CD4-positive, alpha-beta T cell treated with Interleukin-6 at 100 ng/mL for 8 hours (primary cell): ENCODE results near the gene PBRM1.
"Not testable (repeated sequence)": the region's sequence is repeated elsewhere in the genome, so short reads cannot be mapped to it uniquely, and the experiment has no call there.

Experiments
- DNase-seq: peaks from one replicate; pipeline ENCODE4 v3.0.0-alpha.2; 2020; ENCODE audit warnings: mixed read lengths, low spot score

Gene PBRM1

DNA sequence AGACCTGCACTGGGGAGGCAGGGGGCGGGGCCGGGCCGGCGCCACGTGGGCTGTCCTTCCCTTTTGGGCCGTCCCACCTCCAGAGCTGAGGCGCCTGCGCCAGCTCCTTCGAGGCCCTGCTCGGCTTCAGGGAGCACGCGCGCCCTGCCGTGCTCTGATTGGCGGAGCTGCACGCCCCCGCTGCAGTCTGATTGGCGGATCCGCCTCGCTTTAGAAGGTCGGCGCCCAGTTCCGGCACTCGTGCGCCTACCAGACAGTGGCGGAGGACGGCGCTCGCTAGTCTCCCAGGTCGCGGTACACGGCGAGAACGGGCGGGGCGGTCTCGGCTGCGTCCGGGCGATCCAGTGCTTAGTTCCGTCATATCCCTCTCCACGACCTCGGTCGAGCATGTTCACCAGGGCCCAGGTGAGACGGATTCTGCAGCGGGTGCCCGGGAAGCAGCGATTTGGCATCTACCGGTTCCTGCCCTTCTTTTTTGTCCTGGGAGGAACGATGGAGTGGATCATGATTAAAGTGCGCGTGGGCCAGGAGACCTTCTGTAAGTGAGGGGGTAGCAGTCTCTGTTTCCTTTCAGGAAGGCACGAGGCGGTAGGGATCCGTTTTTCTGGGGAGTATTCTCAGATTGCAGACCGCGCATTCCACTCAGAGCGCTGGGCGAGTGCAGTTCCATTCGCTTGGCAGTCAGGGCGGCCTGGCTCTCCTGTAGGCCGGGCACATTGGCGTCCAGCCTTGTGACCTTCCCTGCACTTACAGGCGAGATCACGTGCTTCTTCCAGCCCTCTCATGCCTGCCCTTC, 149.1 kb downstream of the PBRM1 start, which contains the start of gene UQCC5:
Gene UQCC5 (plus strand): TSS at position 237 of the 796 bp plus-strand sequence. CDS start 151 bp downstream, at position 388.
- peak; percentile 98 for DNase-seq

DNA sequence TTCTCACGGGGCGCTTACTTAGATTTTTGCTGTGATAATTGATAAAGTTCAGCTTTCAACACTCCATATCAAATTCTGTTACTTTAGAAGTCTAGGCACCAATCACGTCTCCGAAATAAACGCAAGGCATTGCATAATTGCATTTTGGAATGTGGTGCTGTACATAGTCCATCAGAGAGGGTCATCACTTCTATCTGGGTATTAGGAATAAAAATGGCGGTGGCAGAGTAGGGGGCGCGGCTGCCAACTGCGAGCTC, 149.7 kb downstream of the PBRM1 start:
- DNase-seq = no peak

DNA sequence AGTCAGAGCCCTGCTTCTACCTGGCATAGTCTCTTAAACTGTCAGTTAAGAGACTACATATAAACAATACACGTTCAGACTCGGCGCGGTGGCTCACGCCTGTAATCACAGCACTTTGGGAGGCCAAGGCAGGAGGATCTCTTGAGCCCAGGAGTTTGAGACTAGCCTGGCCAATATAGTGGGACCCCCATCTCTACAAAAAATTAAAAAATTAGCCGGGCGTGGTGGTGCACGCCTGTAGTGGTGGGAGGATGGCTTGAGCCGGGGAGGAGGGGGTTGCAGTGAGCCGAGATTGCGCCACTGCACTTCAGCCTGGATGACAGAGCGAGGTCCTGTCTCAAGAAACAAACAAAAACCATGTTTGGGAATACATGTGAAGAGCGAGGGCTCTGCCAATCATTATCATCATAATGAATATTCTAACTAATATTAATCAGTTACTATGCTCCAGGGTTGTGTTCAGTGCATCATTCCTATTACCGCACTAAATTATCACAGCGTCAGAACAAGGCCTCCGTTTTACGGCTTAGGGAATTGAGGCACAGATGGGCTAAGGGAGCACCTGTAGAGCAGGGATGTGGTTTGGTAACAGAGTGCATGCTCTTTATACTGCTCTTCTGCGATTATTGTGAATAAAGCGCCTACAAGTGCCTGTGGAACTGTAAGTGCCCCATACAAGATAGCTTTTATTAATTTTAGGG, 150.2 kb downstream of the PBRM1 start:
- no peak for DNase-seq

GRCh38 chr3:52534281-52535183, 151.2 kb downstream of the PBRM1 start:
- no peak for DNase-seq

DNA sequence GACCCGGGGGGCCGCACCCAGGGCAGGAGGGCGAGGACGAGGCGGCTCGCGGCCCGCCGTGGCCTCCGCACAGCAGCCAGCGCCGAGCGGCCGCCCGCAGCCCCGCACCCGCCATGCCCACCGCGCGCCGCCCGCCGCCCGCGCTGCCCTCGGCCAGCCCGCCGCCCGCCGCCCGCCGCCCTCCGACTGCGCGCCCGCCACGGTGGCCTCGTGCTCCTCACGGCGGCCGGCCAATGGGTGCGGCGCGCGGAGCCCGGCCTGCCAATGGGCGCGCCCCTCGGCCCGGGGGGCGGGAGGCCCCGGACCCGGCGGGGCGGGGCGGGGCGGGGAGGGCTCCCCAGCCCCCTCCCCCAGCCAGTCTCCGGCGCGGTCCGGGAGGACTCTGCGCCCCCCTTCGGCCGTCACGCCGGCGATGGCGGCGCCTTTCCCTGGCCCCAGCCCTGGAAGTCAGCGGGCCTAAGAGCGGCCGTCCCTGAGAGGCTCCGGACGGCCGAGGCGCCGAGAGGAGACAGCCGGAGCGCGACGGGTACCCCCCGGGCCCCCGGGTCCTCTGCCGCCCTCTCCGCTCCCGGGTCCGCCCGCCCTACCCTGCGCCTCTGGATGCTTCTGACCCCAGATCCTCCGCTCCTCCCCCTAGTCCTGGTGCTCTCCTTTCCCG, 152.0 kb downstream of the PBRM1 start, which contains the start of gene NT5DC2:
Gene NT5DC2 (minus strand): TSS at position 235 of the 658 bp plus-strand sequence. CDS start 120 bp downstream, at position 115.
- peak; percentile 45 for DNase-seq

DNA sequence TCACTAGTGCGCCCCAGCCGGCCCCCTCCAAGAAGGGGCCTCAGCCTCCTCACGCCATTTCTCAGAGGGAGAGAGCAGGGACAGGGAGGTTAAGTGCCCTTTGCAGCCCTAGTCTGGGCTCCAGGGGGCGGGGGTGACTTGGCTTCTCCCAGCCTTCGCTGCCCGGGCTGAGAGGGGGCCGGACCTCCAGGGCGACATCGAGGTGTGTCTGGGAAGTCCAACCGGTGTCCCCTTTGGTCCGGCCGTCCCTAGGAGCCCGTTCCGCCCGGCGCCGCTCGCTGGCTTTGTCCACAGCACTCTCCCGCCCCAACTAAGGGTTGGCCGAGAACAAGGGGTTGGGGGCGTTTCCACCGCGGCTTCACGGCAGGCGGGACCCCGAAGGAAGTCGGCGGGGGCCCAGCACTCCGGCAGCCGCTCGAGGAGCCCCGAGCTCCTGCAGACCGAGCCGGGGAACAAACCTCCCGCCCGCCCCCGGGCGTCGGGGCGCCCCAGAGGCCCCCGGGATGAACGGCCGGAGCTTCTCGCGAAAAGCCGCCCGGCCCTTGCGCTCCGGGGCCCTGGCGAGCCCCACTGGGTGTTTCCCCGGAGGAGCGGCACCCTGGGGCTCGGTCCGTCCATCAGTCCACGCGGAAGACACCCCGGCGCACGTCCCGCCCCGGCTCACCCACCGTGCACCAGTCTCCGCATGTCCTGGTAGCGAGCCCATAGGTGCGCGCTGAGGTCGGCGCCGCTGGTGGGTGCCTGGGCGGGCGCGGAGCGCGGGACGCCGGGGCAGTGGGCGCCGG, 152.7 kb downstream of the PBRM1 start:
- no peak for DNase-seq

DNA sequence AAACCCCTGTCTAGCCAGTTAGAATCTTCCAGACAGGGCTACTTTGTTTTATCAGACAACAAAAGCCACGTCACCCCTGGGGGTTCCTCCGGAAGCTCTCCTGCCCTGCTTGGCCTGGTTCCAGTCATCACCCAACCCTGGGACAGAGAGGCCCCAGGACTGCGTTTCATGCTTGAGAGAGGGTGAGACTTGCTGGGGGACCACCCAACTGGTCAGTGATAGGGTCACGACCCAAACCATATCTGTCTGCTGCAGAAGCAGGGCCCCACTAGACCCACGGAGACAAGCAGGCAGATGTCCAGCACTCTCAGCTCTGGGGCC, 153.2 kb downstream of the PBRM1 start:
- DNase-seq = no peak

GRCh38 chr3:52531860-52532516, 153.7 kb downstream of the PBRM1 start:
- no peak for DNase-seq

DNA sequence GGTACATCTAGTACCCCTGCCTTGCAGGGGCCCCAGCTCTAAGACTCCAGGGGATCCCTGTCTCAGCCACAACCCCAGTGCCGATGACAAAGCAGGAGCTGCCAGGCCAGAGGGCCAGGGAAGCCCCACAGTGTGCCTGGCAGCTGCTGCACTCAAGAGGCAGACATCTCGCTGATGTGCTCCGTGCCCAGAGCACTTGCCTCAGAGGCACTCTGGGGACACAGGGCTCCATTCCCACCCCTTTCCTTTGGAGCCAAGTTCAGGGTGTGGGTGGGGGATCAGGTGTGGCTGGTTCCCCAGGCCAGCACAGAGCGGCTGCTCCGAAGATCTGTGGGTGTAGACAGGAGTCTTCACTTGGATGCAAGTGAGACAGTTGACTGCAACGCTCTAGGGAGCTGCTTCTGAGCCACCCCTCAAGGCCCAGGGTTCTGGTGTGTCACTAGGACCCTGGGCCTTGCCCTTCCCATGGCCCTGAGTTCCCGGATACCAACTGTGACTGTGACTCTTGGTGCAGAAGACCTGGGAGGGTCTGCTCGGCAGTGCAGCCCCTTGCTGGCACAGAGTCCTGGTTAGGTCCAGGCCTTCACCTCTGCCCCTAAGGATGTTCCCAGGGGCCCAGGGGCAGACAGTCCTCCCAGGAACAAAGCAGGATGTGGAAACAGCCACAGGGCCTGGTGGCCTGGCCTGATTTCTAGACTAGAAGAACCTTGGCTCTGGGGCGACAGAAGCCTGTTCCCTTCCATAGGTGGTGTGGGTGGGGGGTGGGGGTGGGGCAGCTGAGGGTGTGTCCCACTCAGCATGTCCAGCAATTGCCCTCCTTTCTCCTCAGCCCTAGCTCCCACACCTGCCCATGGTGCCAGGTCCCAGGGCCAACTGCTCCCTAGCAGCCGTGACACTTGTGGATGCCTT, 154.5 kb downstream of the PBRM1 start:
- no peak for DNase-seq

- no peak for DNase-seq
Measured at GRCh38 chr3:52529376-52530333, 156.1 kb downstream of the PBRM1 start.

- DNase-seq = no peak
Measured at GRCh38 chr3:52528586-52529375, 156.9 kb downstream of the PBRM1 start.

DNA sequence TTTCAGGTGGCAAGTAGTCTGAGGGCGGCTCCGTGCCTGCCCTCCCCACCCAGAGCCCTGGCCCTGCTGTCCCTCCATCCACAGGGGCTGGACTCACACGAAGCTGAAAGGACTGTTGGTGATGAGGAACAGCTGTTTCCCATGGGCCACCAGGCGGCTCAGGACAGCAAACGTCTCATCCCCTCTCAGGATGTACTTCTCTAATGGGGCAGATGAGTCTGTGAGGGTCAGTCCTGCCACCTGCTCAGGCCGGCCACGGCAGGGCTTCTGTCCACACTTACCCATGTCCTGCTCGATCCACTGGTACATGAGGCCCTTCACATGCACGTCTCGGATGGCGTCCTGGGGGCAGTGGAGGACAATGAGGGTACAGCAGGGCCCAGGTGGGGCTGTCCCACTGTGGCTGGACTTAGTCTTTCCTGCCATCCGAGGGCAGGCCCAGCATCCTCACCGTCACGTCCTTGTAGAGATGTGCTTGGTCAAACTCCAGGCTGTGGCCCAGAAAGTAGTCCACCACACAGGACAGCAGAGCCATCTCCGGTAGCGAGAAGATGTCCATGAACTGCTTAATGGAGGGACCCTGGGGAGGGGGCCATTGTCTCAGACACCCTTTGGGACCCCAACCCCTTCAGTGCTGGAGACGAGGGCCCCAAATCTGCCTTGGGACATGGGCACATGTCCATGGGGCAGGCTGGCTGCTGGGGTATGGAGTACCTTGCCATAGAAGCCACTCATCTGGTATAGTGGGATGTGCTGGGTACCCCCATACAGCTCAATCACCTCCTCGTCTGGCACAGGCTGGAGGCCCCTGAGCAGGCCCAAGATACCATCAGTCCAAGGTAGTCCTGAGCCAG, 157.8 kb downstream of the PBRM1 start:
- DNase-seq = no peak

DNA sequence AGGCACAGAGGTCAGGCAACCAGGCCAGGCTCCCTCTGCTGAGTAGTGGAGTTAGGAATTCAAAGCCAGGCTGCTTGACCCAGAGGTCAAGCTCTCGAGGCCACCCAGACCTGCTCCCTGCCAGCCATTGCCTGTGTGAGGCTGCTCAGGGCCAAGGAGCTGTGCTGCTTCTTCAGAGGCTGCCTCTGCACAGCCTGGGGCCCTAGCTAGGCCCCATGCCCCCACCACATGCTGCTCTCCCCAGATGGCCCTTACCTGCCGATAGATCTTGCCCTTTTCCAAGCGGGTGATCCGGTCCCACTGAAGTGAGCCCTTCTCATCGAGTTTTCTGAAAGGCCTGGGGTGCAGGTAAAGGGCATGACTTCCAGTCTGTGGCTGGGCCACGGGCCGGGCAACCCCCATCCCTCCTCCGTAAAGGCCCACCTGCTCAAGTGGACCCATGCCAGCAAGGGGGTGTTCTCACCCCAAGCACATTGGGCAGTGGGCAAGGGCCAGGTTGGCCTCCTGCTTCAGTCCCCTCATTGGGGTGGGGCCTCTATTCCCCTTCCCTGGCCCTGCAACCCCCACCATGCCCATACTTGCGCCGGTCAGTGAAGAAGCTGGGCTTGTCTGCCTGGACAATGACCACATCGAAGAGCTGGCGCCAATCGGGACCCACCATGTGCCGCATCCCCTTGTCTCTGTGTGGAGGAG, 158.5 kb downstream of the PBRM1 start:
- DNase-seq = no peak

DNA sequence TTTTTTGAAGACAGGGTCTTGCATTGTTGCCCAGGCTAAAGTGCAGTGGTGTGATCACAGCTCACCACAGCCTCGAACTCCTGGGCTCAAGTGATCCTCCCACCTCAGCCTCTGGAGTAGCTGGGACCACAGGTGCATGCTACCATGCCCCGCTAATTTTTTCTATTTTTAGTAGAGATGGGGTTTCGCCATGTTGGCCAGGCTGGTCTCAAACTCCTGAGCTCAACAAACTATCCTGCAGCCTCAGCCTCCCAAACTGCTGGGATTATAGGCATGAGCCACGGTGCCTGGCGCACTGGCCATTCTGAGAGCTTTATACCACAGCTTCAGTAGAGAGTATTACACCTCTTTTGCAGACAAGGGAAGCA, 159.1 kb downstream of the PBRM1 start:
- not testable (repeated sequence) for DNase-seq

DNA sequence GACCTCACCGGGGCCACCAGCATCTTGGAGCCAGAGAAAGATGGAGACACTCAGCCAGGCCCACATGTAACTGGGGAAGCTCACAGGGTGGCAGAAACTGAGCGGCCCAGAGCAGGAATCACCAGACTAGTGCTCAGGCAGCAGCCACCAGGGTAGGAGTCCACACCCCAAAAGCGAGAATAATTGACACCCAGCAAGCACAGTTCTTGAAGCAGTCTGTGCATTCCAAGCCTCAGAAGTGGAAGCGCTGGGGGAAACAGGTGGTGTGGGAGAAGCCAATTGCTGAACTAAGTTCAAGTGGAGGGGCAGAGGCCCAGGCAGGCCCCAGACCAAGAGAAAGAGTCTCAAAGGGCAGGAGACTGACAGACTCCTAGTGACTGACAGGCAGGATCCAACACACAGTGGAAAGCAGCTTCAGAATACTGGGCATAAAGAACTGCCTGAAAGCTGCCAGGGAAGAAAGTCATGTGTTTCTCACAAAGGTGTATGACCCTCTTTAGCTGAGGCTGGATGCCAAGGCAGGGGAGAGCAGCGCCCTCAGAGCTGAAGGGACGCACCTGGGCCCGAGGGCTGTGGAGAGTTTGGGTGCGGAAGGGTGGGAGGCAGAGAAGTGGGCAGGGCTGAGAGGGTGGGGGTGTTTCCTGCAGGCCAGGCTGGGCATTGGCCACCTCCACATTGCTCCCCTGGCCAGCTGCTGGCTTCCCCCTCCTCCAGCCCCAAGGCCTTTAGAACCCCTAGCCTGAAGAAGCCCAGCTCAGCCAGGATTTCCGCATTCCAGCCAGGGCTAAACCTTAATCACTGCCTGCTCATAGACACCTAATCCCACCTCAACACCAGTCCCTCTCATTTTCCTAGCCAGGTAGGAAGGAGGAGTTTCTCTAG, 159.8 kb downstream of the PBRM1 start:
- DNase-seq = no peak
